ENCODE data around the gene PHGDH. TPM values are rescaled to one million over a fixed set of nuclear protein-coding genes. Genes with fewer than 3 reads are reported as not detected.

The PHGDH gene
- 97.8 and 132 TPM in 2 replicates for total RNA-seq (ENCODE audit: low replicate concordance)

DNA sequence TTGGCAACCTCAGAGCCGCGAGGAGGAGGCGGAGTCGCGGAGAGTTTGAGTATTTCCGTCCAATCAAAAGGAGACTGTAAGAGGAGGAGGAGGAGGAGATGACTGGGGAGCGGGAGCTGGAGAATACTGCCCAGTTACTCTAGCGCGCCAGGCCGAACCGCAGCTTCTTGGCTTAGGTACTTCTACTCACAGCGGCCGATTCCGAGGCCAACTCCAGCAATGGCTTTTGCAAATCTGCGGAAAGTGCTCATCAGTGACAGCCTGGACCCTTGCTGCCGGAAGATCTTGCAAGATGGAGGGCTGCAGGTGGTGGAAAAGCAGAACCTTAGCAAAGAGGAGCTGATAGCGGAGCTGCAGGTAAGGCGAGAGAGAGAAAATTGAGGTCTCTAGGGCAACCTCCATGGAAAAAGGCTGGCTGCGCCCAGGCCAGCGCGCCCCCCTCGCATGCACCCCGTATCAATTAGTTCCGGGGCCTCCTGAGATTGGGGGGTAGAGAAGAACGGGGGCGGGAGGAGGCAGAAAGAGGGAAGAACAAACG is at the start of gene PHGDH:
TSS of gene PHGDH (plus strand) at position 131 of the 538 bp plus-strand sequence. CDS start at position 220, 89 bp downstream.

DNA sequence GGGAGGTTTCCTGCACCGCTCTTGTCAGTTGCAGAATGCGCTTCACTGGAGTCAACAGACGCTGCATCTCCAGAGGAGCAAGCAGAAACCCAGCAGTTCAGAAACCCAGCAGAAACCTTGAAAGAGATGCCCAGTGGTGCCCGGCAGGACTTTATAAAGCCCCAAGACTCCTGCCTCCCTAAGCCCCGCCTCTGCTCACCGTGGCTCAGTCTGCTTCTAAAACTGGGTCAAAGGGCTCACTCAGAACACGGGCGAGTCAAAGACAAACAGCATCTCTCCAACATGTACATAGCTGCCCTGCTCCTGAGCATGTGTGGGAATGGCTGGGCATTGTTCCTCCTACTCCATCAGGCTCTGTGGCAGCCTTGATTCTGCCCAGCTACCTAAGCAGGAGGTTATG is 57.0 kb downstream of the PHGDH start, which contains the start of gene HMGCS2:
TSS of gene HMGCS2 (minus strand) at position 128 of the 400 bp plus-strand sequence. CDS start at position 67, 61 bp downstream.

Other genes starting within 250 kb of the PHGDH start
- not detected in 2 replicates for gene HSD3B1, start 204.7 kb upstream of the PHGDH start, total RNA-seq (ENCODE audit: low replicate concordance)
- gene ZNF697, start 63.7 kb upstream of the PHGDH start, total RNA-seq (ENCODE audit: low replicate concordance): 9.4 and 11.1 TPM in 2 replicates
- not detected in 2 replicates for gene HMGCS2, start 57.0 kb downstream of the PHGDH start, total RNA-seq (ENCODE audit: low replicate concordance)
- gene REG4, start 99.5 kb downstream of the PHGDH start, total RNA-seq (ENCODE audit: low replicate concordance): not detected in 2 replicates
- not detected in 2 replicates for gene ADAM30, start 184.6 kb downstream of the PHGDH start, total RNA-seq (ENCODE audit: low replicate concordance)

All from smooth muscle cell of the coronary artery (primary cell).